K562 (cell line): Measurements from ENCODE around the gene GNB5.

Experiments used
- DACH1 ChIP-seq: fragments of 450-650 bp; IDR thresholded peaks from 2 replicates; pipeline ENCODE4 v1.6.1; 2018; ENCODE audit not compliant: partially characterized antibody
- KDM1A ChIP-seq, 2 experiments: fragments of 450-650 bp; IDR thresholded peaks; 2 replicates each; pipeline ENCODE4 v1.6.1; 2016; ENCODE audit warnings: mild to moderate bottlenecking in 2 of 2
- RBM25 ChIP-seq: fragments of 200-400 bp; formaldehyde crosslinking; IDR thresholded peaks from 2 replicates; pipeline ENCODE4 v1.6.1; 2018; ENCODE audit warnings: low read length, low read depth, moderate library complexity; ENCODE audit not compliant: severe bottlenecking
- RFX5 ChIP-seq: IDR thresholded peaks from 2 replicates; pipeline ENCODE4 v1.6.1; 2011; ENCODE audit warnings: low read depth, mild to moderate bottlenecking, improper control_type of control experiment, low read length
- XRCC5 ChIP-seq: fragments of 200-400 bp; formaldehyde crosslinking; IDR thresholded peaks from 2 replicates; pipeline ENCODE4 v1.6.1; 2017; ENCODE audit warnings: low read depth, mild to moderate bottlenecking, low read length
- ZBTB7A ChIP-seq: IDR thresholded peaks from 2 replicates; pipeline ENCODE4 v1.6.1; 2011; ENCODE audit warnings: low read depth, mild to moderate bottlenecking, low read length, moderate library complexity, borderline replicate concordance; ENCODE audit not compliant: control insufficient read depth
- ZNF134 ChIP-seq: fragments of 250-450 bp; sonication (Bioruptor Pico); conservative IDR thresholded peaks from 2 replicates; pipeline ENCODE4 v1.4.0; 2020
- ZZZ3 ChIP-seq: fragments of 450-650 bp; IDR thresholded peaks from 2 replicates; pipeline ENCODE4 v1.6.1; 2016; ENCODE audit warnings: antibody characterized with exemption, mild to moderate bottlenecking, moderate library complexity
- TF ChIP-seq, protein P1 (sequence below): fragments of 200-800 bp; sonication (Bioruptor generic); IDR thresholded peaks from 2 replicates; pipeline ENCODE4 v1.6.1; 2017; ENCODE audit warnings: missing genetic modification characterization, missing compliant biosample characterization

DNA sequence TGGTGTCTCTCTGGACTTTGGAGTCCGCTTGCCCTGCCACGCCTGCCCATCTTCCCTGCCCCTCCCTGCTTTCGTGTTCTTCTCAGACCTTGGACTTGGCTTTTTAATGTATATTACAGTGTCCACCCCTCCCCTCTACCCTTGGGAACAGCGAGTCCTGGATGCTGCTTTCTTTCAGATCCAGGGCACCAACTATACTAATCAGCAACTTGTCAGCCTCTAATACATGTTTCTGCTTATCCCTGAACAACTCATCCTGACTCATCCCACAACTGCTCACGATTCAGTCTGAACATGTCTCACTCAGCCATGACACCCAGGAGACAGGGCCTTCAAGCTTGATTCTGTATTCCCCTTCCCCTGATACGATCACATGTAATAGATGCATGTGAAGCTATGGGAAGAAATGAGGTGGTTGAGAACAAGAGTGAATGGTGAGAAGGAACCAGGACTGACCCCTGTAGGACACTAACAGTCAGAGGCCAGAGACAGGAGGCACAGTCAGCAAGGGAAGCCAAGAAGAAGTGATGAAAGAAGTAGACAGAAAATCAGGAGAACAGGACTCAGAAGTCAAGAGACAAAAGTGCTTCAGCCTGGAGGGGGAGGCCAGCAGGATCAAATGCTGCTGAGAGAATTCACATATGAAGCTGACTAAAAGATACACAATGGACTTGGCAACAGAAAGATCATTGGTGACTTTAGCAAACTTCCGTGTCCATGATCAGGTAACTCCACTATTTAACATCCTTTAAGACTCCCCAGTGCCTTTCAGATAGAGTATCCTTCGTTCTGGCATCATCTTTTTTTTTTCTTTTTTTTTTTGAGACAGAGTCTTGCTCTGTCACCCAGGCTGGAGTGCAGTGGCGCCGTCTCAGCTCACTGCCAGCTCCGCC lies 114.1 kb downstream of the GNB5 start:
- TF ChIP-seq RFX5 (no peak), KDM1A (IDR thresholded peaks at IDR 0.05) (no peak), XRCC5 (no peak), DACH1 (no peak), ZZZ3 (no peak), ZNF134 (CRISPR knock-in tag) (no peak), ZBTB7A (no peak), RBM25 (no peak)
- TF ChIP-seq, protein P1, sequence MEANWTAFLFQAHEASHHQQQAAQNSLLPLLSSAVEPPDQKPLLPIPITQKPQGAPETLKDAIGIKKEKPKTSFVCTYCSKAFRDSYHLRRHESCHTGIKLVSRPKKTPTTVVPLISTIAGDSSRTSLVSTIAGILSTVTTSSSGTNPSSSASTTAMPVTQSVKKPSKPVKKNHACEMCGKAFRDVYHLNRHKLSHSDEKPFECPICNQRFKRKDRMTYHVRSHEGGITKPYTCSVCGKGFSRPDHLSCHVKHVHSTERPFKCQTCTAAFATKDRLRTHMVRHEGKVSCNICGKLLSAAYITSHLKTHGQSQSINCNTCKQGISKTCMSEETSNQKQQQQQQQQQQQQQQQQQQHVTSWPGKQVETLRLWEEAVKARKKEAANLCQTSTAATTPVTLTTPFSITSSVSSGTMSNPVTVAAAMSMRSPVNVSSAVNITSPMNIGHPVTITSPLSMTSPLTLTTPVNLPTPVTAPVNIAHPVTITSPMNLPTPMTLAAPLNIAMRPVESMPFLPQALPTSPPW (CRISPR knock-in tag): no peak
